ENCODE results near the gene MDFIC.
"Not testable (repeated sequence)": the region's sequence is repeated elsewhere in the genome, so short reads cannot be mapped to it uniquely, and the experiment has no call there.

The MDFIC gene

GRCh38 chr7:114922026-114922651, at the start of gene MDFIC:
Gene MDFIC (plus strand): TSS chr7:114922094. CDS start chr7:114923034, 940 bp downstream.
- DNase-seq: peak; percentile 65

DNA sequence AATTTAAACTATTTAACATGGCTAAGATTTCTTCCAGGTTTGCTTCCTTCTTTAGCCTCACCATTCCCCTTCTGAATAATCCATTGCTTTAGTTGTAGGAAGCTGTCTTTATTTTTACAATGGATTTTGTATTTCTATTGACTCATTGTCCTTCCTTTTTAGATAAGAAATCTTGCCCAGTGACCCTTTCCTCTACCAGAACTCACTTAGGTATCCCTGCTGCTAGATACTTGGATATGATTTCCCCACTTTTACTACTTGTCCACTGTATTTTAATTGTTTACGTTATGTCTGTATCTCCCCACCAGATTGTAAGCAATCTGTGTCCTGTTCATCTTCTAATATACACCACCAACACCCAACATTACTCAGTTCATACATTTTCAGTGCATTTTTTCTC, 47.7 kb upstream of the MDFIC start:
- DNase-seq: no peak

- no peak for DNase-seq
Measured at GRCh38 chr7:114875186-114875585, 46.7 kb upstream of the MDFIC start.

DNA sequence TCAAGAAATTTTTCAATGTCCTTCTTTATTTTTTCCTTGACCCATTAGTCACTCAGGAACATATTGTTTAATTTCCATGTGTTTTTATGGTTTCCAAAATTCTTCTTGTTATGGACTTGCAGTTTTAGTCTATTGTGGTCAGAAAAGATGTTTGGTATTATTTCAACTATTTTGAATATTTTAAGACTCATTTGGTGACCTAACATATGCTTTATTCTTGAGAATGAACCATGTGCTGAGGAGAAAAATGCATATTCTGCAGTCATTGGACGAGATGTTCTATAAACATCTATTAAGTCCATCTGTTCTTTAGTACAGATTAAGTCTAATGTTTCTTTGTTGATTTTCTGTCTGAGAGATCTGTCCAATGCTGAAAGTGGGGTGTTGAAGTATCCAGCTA, 42.3 kb upstream of the MDFIC start:
- no peak for DNase-seq

GRCh38 chr7:114885836-114886235, 36.1 kb upstream of the MDFIC start:
- DNase-seq: no peak

GRCh38 chr7:114886241-114886640, 35.7 kb upstream of the MDFIC start:
- DNase-seq: no peak

GRCh38 chr7:114889116-114889515, 32.8 kb upstream of the MDFIC start:
- not testable (repeated sequence) for DNase-seq

GRCh38 chr7:114889646-114890285, 32.1 kb upstream of the MDFIC start:
- DNase-seq: peak; percentile 85

DNA sequence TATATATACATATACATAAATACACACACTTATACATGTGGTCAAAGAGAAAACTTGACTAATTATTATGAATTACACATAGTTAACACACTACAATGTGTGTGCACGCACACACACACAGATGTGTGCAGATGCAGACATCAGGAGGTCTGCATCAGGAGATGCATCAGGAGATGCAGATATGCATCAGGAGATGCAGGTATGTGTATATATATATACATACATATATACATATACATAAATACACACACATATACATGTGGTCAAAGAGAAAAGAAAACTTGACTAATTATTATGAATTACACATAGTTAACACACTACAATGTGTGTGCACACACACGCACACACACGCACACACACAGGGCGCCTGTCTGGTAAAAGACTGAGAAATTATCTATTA, 31.3 kb upstream of the MDFIC start:
- no peak for DNase-seq

DNA sequence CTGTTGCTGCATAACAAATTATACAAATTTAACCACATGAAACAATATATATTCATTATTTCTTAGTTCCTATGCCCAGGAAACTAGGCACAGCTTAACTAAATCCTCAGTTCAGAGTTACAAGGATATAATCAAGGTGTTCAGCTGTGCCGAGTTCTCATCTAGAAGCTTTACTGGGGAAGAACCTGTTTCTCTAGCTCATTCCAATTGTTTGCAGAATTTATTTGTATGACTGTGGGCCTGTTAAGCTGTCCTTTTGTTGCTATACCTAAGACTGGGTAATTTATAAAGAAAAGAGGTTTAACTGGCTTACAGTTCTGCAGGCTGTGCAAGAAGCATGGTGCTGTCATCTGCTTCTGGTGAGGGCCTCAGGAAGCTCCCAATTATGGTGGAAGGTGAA, 21.8 kb upstream of the MDFIC start:
- DNase-seq: no peak

- no peak for DNase-seq
Measured at GRCh38 chr7:114901771-114902170, 20.1 kb upstream of the MDFIC start.

- no peak for DNase-seq
Measured at GRCh38 chr7:114903131-114903530, 18.8 kb upstream of the MDFIC start.

DNA sequence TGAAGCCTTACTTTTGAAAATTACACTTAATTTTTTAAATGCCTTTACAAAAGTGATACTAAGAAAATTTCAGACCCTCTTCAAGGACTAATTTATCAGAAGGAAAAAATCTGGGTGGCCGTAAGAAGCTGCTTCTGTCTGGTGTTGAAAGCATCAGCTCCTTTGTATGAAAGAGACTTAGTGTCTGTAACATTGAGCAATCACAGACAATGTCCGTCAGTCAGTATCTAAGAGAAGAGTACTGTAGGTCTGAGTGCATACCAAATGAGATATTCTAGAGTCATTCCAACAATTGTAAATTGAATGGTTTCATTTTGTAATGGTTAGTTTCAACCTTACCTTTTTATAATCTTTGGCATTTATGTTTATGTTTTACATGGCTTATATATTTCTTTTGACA, 11.1 kb upstream of the MDFIC start:
- DNase-seq: no peak

DNA sequence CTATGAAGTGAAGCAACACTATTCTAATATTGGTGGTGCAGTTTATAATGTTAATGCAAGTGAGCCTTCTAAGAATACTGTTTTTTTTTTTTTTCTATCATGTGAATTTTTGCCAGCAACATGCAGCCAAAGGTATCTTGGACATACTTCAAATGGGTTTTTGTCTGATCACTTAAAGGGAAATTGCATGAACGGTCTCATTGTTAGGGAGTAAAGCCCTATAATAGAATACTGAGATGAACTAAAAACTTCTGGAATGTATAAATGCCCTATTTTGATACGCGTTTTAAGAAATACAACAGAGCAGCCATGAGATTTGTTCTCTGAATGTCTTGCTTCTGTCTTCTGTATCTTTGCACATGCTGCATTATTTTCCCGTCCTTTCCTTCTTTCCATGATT, 10.5 kb upstream of the MDFIC start:
- no peak for DNase-seq

DNA sequence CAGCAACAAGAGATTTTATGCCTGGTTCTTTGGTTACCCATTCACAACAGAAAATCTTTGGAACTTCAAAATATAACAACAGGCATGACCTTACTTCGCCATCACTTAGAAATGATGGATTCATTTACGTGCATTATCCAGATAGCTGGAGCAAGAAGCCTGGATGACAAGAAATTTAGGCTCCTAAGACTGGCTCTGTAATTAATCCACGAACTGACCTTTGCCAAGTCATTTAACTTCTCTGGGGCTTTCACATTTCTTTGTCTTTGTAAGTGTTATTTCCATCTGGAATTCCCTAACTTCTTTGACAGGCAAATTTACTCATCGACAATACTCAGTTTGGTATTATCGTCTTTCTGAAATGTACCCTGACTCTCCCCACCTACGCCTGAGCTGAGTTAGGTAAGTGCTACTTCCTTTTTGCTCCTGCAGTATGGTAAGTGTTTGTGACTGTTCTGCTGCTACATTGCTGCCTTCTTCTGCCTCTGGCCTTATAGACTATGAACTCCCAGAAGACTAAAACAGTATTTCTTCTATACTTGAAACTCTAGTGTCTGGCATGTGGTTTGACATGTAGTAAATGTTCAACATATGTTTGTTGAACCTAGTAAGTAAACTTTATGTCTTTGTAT, 5.5 kb upstream of the MDFIC start:
- DNase-seq: peak; percentile 68

DNA sequence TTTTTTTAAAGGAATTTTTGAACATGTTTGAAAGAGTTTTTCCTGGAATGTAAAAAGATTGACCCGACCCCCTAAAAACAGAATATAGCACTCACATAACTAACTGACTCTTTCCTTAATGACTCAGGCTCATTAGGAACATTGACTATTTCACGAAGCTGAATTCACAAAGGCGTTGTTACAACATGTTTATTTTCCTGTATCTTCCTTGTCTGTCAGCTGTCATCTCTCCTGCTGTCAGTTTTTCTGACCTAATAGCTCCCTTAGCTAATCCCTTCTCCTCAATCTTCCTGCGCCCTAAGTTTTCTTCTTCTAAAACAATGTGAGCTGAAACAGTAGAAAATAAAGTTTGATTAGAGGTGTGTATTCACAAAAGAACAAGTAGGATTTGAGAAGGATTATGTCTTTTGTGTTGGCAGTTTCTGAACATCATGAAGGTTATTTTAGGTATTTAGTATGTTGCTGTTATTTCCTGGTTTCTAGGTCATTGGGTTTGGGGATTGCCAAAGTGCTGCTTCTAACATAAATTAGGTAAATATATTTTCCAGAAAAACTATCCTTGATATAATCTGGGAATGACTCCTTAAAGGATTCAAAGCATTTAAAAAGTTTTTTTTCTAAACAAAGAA, 4.6 kb upstream of the MDFIC start:
- no peak for DNase-seq

GRCh38 chr7:114919587-114919986, 2.3 kb upstream of the MDFIC start:
- no peak for DNase-seq

- DNase-seq: peak; percentile 64
Measured at GRCh38 chr7:114921631-114922025, 266 bp upstream of the MDFIC start.

GRCh38 chr7:114922652-114923402, 933 bp downstream of the MDFIC start:
- peak; percentile 86 for DNase-seq

DNA sequence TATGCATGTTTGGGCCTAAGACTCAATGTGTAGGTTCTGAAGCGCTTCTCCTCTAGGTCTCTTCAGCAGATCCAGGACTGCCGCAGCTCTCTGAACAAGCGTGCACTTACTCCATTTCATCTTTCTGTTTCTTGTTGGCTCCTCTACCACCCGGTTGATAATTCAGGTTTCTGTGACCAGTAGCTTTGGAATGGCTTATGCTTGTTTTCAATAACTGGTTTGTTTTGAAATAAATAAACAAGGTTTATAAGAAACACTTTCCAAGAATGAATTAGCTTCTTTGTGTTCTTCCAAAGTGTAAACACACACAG, 1.5 kb downstream of the MDFIC start:
- DNase-seq: no peak

- DNase-seq: peak; percentile 61
Measured at GRCh38 chr7:114924038-114924712, 2.3 kb downstream of the MDFIC start.

- no peak for DNase-seq
Measured at GRCh38 chr7:114925434-114925833, 3.5 kb downstream of the MDFIC start.

DNA sequence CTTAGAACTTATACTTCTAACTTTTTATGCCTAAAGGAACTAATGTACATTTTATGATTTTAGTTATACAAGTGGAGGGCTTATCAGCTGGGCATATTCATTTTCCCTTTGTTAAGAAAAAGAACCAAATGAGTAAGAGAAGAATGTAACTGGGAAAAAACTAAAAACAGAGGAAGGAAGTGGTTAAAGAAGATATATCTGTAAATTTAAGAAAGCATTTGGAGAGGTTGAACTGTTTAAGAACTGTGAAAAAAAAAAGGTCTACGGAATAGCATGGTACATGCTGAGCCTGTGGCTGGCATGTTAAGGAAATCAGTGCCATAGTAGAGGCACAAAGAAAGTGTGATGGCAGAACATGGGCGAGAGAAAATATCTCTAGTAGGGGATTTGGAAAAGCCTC, 6.2 kb downstream of the MDFIC start:
- DNase-seq: no peak

Measured in activated CD4-positive, alpha-beta T cell treated with anti-CD3 and anti-CD28 coated beads, Interleukin-2, amount 50 U/mL, for 16 hours (primary cell).